Esophagus squamous epithelium (tissue), 4 donors: Measurements from ENCODE around the gene TOM1.

ENCODE experiments used
- CTCF ChIP-seq, 6 experiments: fragments of 450-650 bp in 4 of 6; fragments of 200-600 bp in 2 of 6; sonication (generic) in 2 of 6; IDR thresholded peaks; one replicate each; pipeline ENCODE4 v1.5.1; 2016 to 2019; ENCODE audit warnings: antibody characterized with exemption in 6 of 6, mild to moderate bottlenecking in 4 of 6, moderate library complexity in 4 of 6
- POLR2A ChIP-seq, 4 donors: fragments of 450-650 bp; IDR thresholded peaks; one replicate each; pipeline ENCODE4 v1.6.1; 2017; ENCODE audit warnings: antibody characterized with exemption in 4 of 4, mild to moderate bottlenecking in 4 of 4, moderate library complexity in 3 of 4

- no peak for TF ChIP-seq CTCF (IDR thresholded peaks at IDR 0.05)
- no peak for TF ChIP-seq POLR2A (IDR thresholded peaks at IDR 0.05)
These were observed 41.6 kb downstream of the TOM1 start for GRCh38 chr22:35341090-35341874.
